Mammary epithelial cell (primary cell): ENCODE measurements around the gene NIPA2.

Source experiments
- CTCF ChIP-seq, 2 donors: IDR thresholded peaks in 1 of 2; conservative IDR thresholded peaks in 1 of 2; 2 replicates each; pipeline ENCODE4 v1.5.1; 2011 to 2012; ENCODE audit warnings: inconsistent platforms in 2 of 2, low read length in 2 of 2, mild to moderate bottlenecking in 2 of 2, control low read depth in 1 of 2, low read depth in 1 of 2; ENCODE audit not compliant: insufficient read depth in 1 of 2; ENCODE audit errors: extremely low read depth in 1 of 2
- EZH2 ChIP-seq: IDR thresholded peaks from 2 replicates; pipeline ENCODE4 v1.6.1; 2012; ENCODE audit warnings: low read length, inconsistent platforms, borderline replicate concordance

DNA sequence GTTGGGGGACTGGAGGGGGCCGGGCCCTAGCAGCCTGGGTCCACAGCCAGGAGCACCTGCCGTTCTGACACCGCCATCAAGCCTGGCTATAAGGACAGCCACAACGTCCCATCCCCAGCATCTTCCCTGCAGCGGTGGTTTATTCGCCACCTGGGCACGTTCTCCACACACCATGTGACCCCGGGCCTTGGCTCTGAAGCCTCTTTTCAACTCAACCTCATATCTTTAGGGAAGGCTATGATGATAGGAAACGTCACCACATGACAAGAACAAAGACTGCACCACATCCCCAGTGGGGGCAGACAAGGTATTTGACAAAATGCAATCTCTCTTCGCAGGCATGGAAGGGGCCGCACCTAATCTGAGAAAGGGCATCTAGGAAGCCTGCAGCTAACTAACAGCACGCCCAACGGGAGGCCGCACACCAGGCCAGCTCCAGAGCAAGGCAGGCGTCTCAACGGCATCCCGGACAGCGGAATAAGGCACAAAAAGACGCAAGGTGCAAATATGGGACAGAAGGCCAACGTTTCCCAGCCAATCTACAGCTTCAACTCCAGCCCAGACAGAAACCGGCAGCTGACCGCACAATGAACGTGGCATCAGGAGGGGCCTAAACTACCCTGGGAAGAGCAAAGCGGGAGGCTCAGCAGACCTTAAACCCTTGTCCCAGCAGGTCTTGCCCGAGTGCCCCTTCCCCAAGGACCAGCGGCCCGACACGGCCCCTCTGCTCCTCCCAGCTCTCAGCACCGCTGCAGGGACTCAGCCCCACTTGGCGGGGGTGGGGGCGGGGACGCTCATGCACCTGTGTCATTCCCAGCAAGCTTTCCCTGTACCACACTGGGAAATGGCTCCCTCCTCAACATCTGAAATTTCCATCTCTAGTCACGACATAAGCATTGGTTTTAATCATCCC lies 41.9 kb downstream of the NIPA2 start:
- TF ChIP-seq CTCF (conservative IDR thresholded peaks at IDR 0.05 in 1 of 2, IDR thresholded peaks at IDR 0.05 in 1 of 2; ENCODE audit: extremely low read depth in 1 of 2, insufficient read depth in 1 of 2, low read depth in 1 of 2, low read length in 2 of 2), result no peak
- no peak for TF ChIP-seq EZH2
